Heart right ventricle (tissue), 16 donors: ENCODE results near the gene ZNF502. TPM values are rescaled to one million over a fixed set of nuclear protein-coding genes. Genes with fewer than 3 reads are reported as not detected.

Experiments used
- ATAC-seq, 8 donors: fragments of 200-7000 bp; cut with Tn5 transposase; one replicate each; pipeline ENCODE4 v1.9.1; 2020; ENCODE audit warnings: mild to moderate bottlenecking in 8 of 8, moderate library complexity in 8 of 8, moderate number of reproducible peaks in 1 of 8
- DNase-seq, 2 donors: peaks; one replicate each; pipeline ENCODE4 v3.0.0-alpha.2; 2020
- H3K27ac ChIP-seq, 10 donors: fragments of 200-600 bp; sonication (generic) in 2 of 10; one replicate each; pipeline versions ENCODE4 v1.5.0 to v1.8.0; 2020 to 2022; ENCODE audit warnings: mild to moderate bottlenecking in 3 of 10
- H3K27me3 ChIP-seq, 7 donors: fragments of 200-600 bp; one replicate each; pipeline ENCODE4 v1.8.0; 2021 to 2022; ENCODE audit warnings: mild to moderate bottlenecking in 2 of 7
- H3K36me3 ChIP-seq, 9 donors: fragments of 200-600 bp; sonication (generic) in 1 of 9; one replicate each; pipeline versions ENCODE4 v1.5.0 to v1.8.0; 2020 to 2022; ENCODE audit warnings: mild to moderate bottlenecking in 2 of 9
- H3K4me1 ChIP-seq, 9 donors: fragments of 200-600 bp; sonication (generic) in 1 of 9; one replicate each; pipeline versions ENCODE4 v1.5.0 to v1.8.0; 2020 to 2022; ENCODE audit warnings: mild to moderate bottlenecking in 4 of 9
- H3K4me3 ChIP-seq, 10 donors: fragments of 200-600 bp; sonication (generic) in 2 of 10; one replicate each; pipeline versions ENCODE4 v1.5.0 to v1.8.0; 2020 to 2022; ENCODE audit warnings: mild to moderate bottlenecking in 7 of 10, moderate library complexity in 2 of 10
- H3K9me3 ChIP-seq, 11 donors: fragments of 200-600 bp in 10 of 11; sonication (generic) in 2 of 11; one replicate each; pipeline versions ENCODE4 v1.5.0 to v1.8.0; 2013 to 2022; ENCODE audit warnings: mild to moderate bottlenecking in 2 of 11, control low read depth in 1 of 11, moderate library complexity in 1 of 11
- whole genome bisulfite sequencing, 2 donors: extraction: QIAGEN DNeasy Blood & Tissue Kit; methylation state at CpG; one replicate each; pipeline ENCODE4 v1.1.7; 2013; ENCODE audit warnings: inconsistent platforms in 1 of 2; 5-methylcytosine and 5-hydroxymethylcytosine counted together
- intact Hi-C, 10 donors: fragments of 100-400 bp; cut with DNase I; formaldehyde crosslinking; loops; one replicate each; pipeline versions ENCODE4 v1.11.1 to v1.14.2; 2022
- polyA plus RNA-seq, 2 donors: library from polyadenylated mRNA; stranded (reverse); fragments of 200-250 nt; gene quantifications; one replicate each; pipeline ENCODE4 v1.2.3, GENCODE V29; 2013
- total RNA-seq, 10 donors: library from RNA; stranded (reverse); fragmentation: NEBNext Ultra II Directional in 3 of 10; extraction: Animal tissue kit (Norgen Biotek cat#: 25700) in 3 of 10; gene quantifications; one replicate each; pipeline versions ENCODE4 v1.2.1 to v1.2.4, GENCODE V29; 2021 to 2023
- TF ChIP-seq, protein P1 (sequence below), 9 donors: fragments of 200-600 bp; sonication (generic) in 2 of 9; IDR thresholded peaks; one replicate each; pipeline versions ENCODE4 v1.5.0 to v1.8.0; 2021 to 2022; ENCODE audit warnings: antibody characterized with exemption in 9 of 9, mild to moderate bottlenecking in 5 of 9, moderate library complexity in 1 of 9
- donor health status: Arrhythmogenic right ventricular cardiomyopathy.
- donor health status: ischemic (EF 13 %, LVEDD 7.1; RV severe dilation, severe dysfunction).
- donor health status: healthy with polysubstance abuse.
- donor health status: DM: no; HTN: yes; CAD: no.
- donor health status: DM: no; HTN: no; CAD: no.
- donor health status: ischemic (EF 25% LVEDD 6.9; RV normal size, moderate dysfunction).
- donor health status: ischemic (EF 25% LVEDD 5.7; RV mildly dilated, moderate dysfunction).
- donor health status: healthy.
- donor health status: DM: yes; HTN: yes; CAD: no.
- donor health status: Ischemic cardiomyopathy.
- donor health status: ischemic (EF 35%, LVEDD 5.7; RV mildly dilated, moderate dysfunction).
- donor health status: nonischemic (EF 11% LVEDD 7.7; RV severe dilation, severe dysfunction).
- donor health status: DM: yes; HTN: yes; CAD: no.
- donor health status: PGD.
- donor health status: ischemic (EF 29% LVEDD 5.4; RV normal size, mild dysfunction).
- donor health status: nonischemic (EF 23%, LVEDD 6.1; RV moderate dilation, normal function).

The ZNF502 gene
- total and polyA plus RNA-seq, 12 donors: 1.9 to 4.6 (median 3.2) TPM

DNA sequence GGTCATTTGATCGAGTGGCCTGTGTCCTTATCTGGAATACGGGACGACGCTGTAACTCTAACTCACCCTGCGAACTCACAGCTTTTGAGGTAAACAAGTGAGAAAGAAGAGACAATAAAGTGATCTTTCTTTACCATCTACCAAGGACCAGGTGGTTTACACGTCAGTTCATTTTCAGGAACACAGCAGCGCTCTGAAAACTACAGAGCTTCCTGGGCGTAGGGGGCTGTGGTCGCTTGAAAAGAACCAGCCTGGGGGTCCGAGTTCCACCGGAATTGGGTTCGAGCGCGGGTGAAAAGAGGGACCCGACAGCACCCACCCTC lies 48.6 kb downstream of the ZNF502 start:
- H3K27ac ChIP-seq: peak overlapping the region in 9 of 10 donors; percentile 26 to 92 (median 75)
- 1 to 2% methylated on average over 15 of the region's 15 CpGs for WGBS, 2 donors
- peak overlapping the region; percentile 56 to 94 (median 86) for H3K4me3 ChIP-seq
- DNase-seq: no peak
- H3K36me3 ChIP-seq: peaks cover 0 to 30% (median 5%) of the 10 kb centered on the region in 9 donors
- H3K27me3 ChIP-seq: no peaks in the 10 kb centered on the region
- H3K9me3 ChIP-seq: peaks cover 0 to 38% (median 0%) of the 10 kb centered on the region in 11 donors
- TF ChIP-seq, protein P1, sequence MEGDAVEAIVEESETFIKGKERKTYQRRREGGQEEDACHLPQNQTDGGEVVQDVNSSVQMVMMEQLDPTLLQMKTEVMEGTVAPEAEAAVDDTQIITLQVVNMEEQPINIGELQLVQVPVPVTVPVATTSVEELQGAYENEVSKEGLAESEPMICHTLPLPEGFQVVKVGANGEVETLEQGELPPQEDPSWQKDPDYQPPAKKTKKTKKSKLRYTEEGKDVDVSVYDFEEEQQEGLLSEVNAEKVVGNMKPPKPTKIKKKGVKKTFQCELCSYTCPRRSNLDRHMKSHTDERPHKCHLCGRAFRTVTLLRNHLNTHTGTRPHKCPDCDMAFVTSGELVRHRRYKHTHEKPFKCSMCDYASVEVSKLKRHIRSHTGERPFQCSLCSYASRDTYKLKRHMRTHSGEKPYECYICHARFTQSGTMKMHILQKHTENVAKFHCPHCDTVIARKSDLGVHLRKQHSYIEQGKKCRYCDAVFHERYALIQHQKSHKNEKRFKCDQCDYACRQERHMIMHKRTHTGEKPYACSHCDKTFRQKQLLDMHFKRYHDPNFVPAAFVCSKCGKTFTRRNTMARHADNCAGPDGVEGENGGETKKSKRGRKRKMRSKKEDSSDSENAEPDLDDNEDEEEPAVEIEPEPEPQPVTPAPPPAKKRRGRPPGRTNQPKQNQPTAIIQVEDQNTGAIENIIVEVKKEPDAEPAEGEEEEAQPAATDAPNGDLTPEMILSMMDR (IDR thresholded peaks at IDR 0.05): no peak
- H3K4me1 ChIP-seq: peaks cover 0 to 21% (median 12%) of the 10 kb centered on the region in 9 donors
- intact Hi-C loops: loop anchor here in 6 of 10 donors (1.0 to 10.0 kb wide), 8 partner anchors 32 to 246 kb away; partner anchors contain the start of genes TMEM42 (in 5 of the 6), ZNF502 (in 2 of the 6) and ZNF501 (in 1 of the 6)
- peak in 3 of 8 donors; percentile 4 to 11 (median 5) for ATAC-seq

DNA sequence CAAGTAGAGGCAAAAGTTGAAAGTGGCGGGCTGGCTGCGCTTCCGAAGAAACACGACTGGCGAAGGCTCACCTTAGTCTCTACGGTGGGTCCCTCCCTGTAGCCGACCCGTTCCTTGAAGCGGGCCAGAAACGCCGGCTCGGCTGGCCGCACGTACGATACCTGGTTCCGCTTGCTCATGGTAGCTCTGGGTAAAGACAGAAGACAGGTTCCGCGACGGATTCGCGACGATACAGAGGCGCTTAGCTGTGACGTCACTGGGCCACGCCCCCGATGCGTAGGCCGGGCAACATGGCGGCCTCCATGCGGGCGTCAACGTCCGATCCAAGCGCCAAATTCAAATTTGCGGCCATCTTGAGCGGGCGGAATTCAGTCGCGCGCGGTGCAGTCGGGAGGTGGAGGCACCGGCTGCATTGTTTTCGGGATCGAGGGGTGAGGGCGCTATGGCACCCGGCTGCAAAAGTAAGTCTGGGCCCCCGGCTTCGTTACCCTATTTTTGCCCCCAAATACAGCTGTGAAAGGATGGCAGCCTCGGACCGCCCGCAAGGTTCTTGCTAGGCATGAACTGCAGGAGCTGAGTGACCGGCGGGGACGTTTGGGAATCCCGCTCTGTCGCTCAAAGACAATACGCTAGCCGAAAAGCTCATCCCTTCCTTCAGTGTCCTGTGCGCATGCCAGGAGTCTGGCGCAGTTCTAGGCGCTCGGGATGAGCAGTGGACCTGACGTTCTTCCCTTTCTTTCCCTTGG lies 49.1 kb downstream of the ZNF502 start, which contains the start of the genes KIAA1143 and KIF15:
Gene KIAA1143 (minus strand): TSS at position 196 of the 746 bp plus-strand sequence. CDS start 17 bp downstream, at position 179.
Gene KIF15 (plus strand): TSS at position 371 of the 746 bp plus-strand sequence. CDS start 72 bp downstream, at position 443.
- no peaks in the 10 kb centered on the region for H3K27me3 ChIP-seq
- DNase-seq: peak; percentile 95 to 97
- H3K27ac ChIP-seq: peak within 1 kb of the TSS in 9 of 10 donors; percentile 26 to 92 (median 75)
- peaks cover 0 to 21% (median 12%) of the 10 kb centered on the region in 9 donors for H3K4me1 ChIP-seq
- peaks cover 0 to 26% (median 5%) of the 10 kb centered on the region in 9 donors for H3K36me3 ChIP-seq
- H3K9me3 ChIP-seq: peaks cover 0 to 37% (median 0%) of the 10 kb centered on the region in 11 donors
- TF ChIP-seq, protein P1 (IDR thresholded peaks at IDR 0.05): peak in 3 of 9 donors; percentile 23 to 30 (median 29)
- H3K4me3 ChIP-seq: peak within 1 kb of the TSS; percentile 56 to 94 (median 86)
- intact Hi-C loops: loop anchor here in 6 of 10 donors (1.0 to 10.0 kb wide), 8 partner anchors 32 to 247 kb away; partner anchors contain the start of genes TMEM42 (in 5 of the 6), ZNF502 (in 2 of the 6) and ZNF501 (in 1 of the 6)
- 0 to 2% methylated on average over 64 of the region's 64 CpGs for WGBS, 2 donors
- ATAC-seq: peak; percentile 99 to 100 (median 100)

DNA sequence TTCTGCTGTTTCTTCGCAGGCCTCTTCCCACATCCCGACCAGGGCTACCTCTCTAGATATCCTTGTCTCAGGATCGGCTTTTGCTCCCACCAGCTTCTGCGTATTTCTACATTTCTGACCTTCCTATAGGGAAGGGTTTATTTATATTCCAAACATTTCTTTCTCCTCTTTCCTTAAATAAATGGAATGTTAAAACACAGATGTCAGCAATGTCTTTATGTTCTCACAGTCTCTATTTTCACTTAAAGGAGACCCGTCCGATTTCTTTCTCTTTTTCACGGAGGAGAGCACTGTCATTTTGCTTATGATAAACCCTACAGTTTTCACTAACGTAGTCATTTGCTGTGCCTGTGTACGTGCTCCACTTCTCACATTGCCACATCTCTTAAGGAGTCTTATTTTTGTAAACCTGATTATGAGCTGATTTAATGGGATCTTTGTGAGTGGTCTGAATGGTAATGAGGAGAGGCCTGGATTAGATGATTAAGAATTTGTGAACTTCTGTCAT lies 49.8 kb downstream of the ZNF502 start:
- TF ChIP-seq, protein P1 (IDR thresholded peaks at IDR 0.05): no peak
- Histone ChIP-seq H3K27ac (peak overlapping the region in 1 of 10 donors; percentile 92), H3K9me3 (peaks cover 0 to 31% (median 0%) of the 10 kb centered on the region in 11 donors), H3K27me3 (no peaks in the 10 kb centered on the region), H3K36me3 (peaks cover 0 to 25% (median 5%) of the 10 kb centered on the region in 9 donors), H3K4me3 (peak overlapping the region; percentile 56 to 94 (median 86)), H3K4me1 (peaks cover 0 to 21% (median 12%) of the 10 kb centered on the region in 9 donors)
- WGBS, 2 donors: 2% methylated on average over 9 of the region's 9 CpGs
- no peak for DNase-seq
- intact Hi-C loops: loop anchor here in 4 of 10 donors (5.0 to 10.0 kb wide), 4 partner anchors 50 to 247 kb away; partner anchors contain the start of genes TMEM42 (in 4 of the 4) and ZNF502 (in 1 of the 4)
- no peak for ATAC-seq

DNA sequence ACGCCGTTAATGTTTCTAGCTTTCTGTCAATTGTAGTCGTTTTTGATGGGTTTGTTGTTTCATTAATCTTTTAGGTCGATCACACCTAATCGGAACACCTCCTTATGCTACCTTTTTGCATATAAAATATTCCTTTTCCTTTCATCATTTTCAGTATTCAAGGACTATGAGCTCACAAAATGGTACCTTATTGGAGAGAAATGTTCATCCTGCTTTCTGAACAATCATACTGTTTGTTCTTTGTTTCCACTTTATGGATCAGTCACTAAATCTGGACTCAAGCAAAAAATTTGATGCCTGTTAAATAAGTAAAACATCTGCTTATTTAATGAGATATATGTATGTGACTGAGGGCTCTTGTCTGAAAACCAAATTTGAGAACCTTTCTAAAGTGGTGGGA lies 50.2 kb downstream of the ZNF502 start:
- WGBS, 2 donors: 40 to 41% methylated on average over 5 of the region's 5 CpGs
- TF ChIP-seq, protein P1 (IDR thresholded peaks at IDR 0.05): no peak
- intact Hi-C loops: loop anchor here in 4 of 10 donors (5.0 to 10.0 kb wide), 4 partner anchors 50 to 248 kb away; partner anchors contain the start of genes TMEM42 (in 4 of the 4) and ZNF502 (in 1 of the 4)

More for the DNA sequence above, 50.2 kb downstream of the ZNF502 start:
- peaks cover 0 to 29% (median 0%) of the 10 kb centered on the region in 11 donors for H3K9me3 ChIP-seq
- H3K27ac ChIP-seq: peak overlapping the region in 1 of 10 donors; percentile 92
- peaks cover 0 to 21% (median 12%) of the 10 kb centered on the region in 9 donors for H3K4me1 ChIP-seq
- no peaks in the 10 kb centered on the region for H3K27me3 ChIP-seq
- peaks cover 0 to 20% (median 5%) of the 10 kb centered on the region in 9 donors for H3K36me3 ChIP-seq
- DNase-seq (no peak), ATAC-seq (no peak)
- H3K4me3 ChIP-seq: peak overlapping the region in 2 of 10 donors; percentile 87 to 91
